SK-N-SH treated with all-trans-retinoic acid at 6 μM for 48 hours (cell line): Measurements from ENCODE around the gene ZNF189.

Experiments used
- ATAC-seq: fragments of 200-7000 bp; cut with Tn5 transposase; 3 replicates; pipeline ENCODE4 v1.9.1; 2020; ENCODE audit warnings: mild to moderate bottlenecking, moderate library complexity
- ARNTL ChIP-seq: fragments of 450-650 bp; formaldehyde crosslinking; IDR thresholded peaks from 2 replicates; pipeline ENCODE4 v1.5.0; 2020; ENCODE audit warnings: low read depth, mild to moderate bottlenecking, moderate library complexity, borderline replicate concordance
- BACH2 ChIP-seq: fragments of 250-450 bp; sonication (Bioruptor Pico); IDR thresholded peaks from 2 replicates; pipeline ENCODE4 v1.9.0; 2021; ENCODE audit warnings: mild to moderate bottlenecking, borderline replicate concordance
- CREB5 ChIP-seq: fragments of 250-450 bp; sonication (Bioruptor Pico); IDR thresholded peaks from 2 replicates; pipeline ENCODE4 v1.5.1; 2020; ENCODE audit warnings: low read depth, mild to moderate bottlenecking, moderate library complexity
- CSRNP3 ChIP-seq: fragments of 250-450 bp; sonication (Bioruptor Pico); IDR thresholded peaks from 2 replicates; pipeline ENCODE4 v1.5.1; 2021; ENCODE audit warnings: mild to moderate bottlenecking, moderate library complexity
- ESRRG ChIP-seq: fragments of 250-450 bp; sonication (Bioruptor Pico); IDR thresholded peaks from 2 replicates; pipeline ENCODE4 v1.6.1; 2021; ENCODE audit warnings: mild to moderate bottlenecking
- GLIS3 ChIP-seq: fragments of 250-450 bp; sonication (Bioruptor Pico); IDR thresholded peaks from 2 replicates; pipeline ENCODE4 v1.5.0; 2020; ENCODE audit warnings: mild to moderate bottlenecking, moderate library complexity
- OSR1 ChIP-seq: fragments of 250-450 bp; sonication (Bioruptor Pico); IDR thresholded peaks from 2 replicates; pipeline ENCODE4 v1.8.0; 2022; ENCODE audit warnings: moderate library complexity, mild to moderate bottlenecking, inconsistent platforms
- PATZ1 ChIP-seq: fragments of 250-450 bp; sonication (Bioruptor Pico); IDR thresholded peaks from 2 replicates; pipeline ENCODE4 v1.8.0; 2020; ENCODE audit warnings: mild to moderate bottlenecking, moderate library complexity, borderline replicate concordance
- POU6F1 ChIP-seq: fragments of 250-450 bp; sonication (Bioruptor Pico); IDR thresholded peaks from 2 replicates; pipeline ENCODE4 v1.8.0; 2021; ENCODE audit warnings: low read depth, mild to moderate bottlenecking, moderate library complexity, borderline replicate concordance
- PPARA ChIP-seq: fragments of 250-450 bp; sonication (Bioruptor Pico); IDR thresholded peaks from 2 replicates; pipeline ENCODE4 v1.5.0; 2020; ENCODE audit warnings: mild to moderate bottlenecking, borderline replicate concordance
- RARB ChIP-seq: fragments of 250-450 bp; sonication (Bioruptor Pico); IDR thresholded peaks from 2 replicates; pipeline ENCODE4 v1.8.0; 2021; ENCODE audit warnings: mild to moderate bottlenecking, moderate library complexity
- SNAI2 ChIP-seq: fragments of 250-450 bp; sonication (Bioruptor Pico); IDR thresholded peaks from 2 replicates; pipeline ENCODE4 v1.5.0; 2020; ENCODE audit warnings: mild to moderate bottlenecking, moderate library complexity
- TCF4 ChIP-seq: fragments of 250-450 bp; sonication (Bioruptor Pico); IDR thresholded peaks from 2 replicates; pipeline ENCODE4 v1.8.0; 2021; ENCODE audit warnings: mild to moderate bottlenecking, moderate library complexity, borderline replicate concordance
- TOX ChIP-seq: fragments of 250-450 bp; sonication (Bioruptor Pico); IDR thresholded peaks from 2 replicates; pipeline ENCODE4 v1.8.0; 2021; ENCODE audit warnings: mild to moderate bottlenecking, moderate library complexity, borderline replicate concordance
- TSHZ2 ChIP-seq: fragments of 250-450 bp; sonication (Bioruptor Pico); IDR thresholded peaks from 2 replicates; pipeline ENCODE4 v1.5.0; 2020; ENCODE audit warnings: mild to moderate bottlenecking, moderate library complexity
- ZC3H10 ChIP-seq: fragments of 250-450 bp; sonication (Bioruptor Pico); IDR thresholded peaks from 2 replicates; pipeline ENCODE4 v1.5.1; 2021; ENCODE audit warnings: mild to moderate bottlenecking, moderate library complexity
- ZFP3 ChIP-seq: fragments of 250-450 bp; sonication (Bioruptor Pico); IDR thresholded peaks from 2 replicates; pipeline ENCODE4 v1.5.0; 2020; ENCODE audit warnings: mild to moderate bottlenecking, moderate library complexity
- ZFP30 ChIP-seq: fragments of 450-650 bp; formaldehyde crosslinking; IDR thresholded peaks from 2 replicates; pipeline ENCODE4 v1.5.0; 2022; ENCODE audit warnings: mild to moderate bottlenecking, moderate library complexity
- ZNF70 ChIP-seq: fragments of 450-650 bp; formaldehyde crosslinking; IDR thresholded peaks from 2 replicates; pipeline ENCODE4 v1.5.0; 2020; ENCODE audit warnings: mild to moderate bottlenecking, moderate library complexity

The ZNF189 gene

GRCh38 chr9:101352892-101353463 lies 45.7 kb upstream of the ZNF189 start:
- TF ChIP-seq ZFP3 (no peak), BACH2 (CRISPR knock-in tag) (no peak), SNAI2 (CRISPR knock-in tag) (no peak), CSRNP3 (no peak), OSR1 (no peak), RARB (no peak), CREB5 (CRISPR knock-in tag) (no peak), ARNTL (CRISPR knock-in tag) (no peak), TCF4 (no peak), ZFP30 (CRISPR knock-in tag) (no peak), ZNF70 (no peak), TSHZ2 (no peak)
- no peak for ATAC-seq

- no peak for ATAC-seq
- TF ChIP-seq ZFP30 (CRISPR knock-in tag) (no peak), CREB5 (CRISPR knock-in tag) (no peak)
Observed at GRCh38 chr9:101353683-101354082, 45.0 kb upstream of the ZNF189 start.

GRCh38 chr9:101354143-101354764 lies 44.4 kb upstream of the ZNF189 start:
- ATAC-seq = no peak
- TF ChIP-seq CSRNP3 = no peak
- no peak for TF ChIP-seq TOX (CRISPR knock-in tag)
- TF ChIP-seq PATZ1 (CRISPR knock-in tag) = no peak
- no peak for TF ChIP-seq ESRRG
- no peak for TF ChIP-seq OSR1
- TF ChIP-seq PPARA (CRISPR knock-in tag) = no peak
- no peak for TF ChIP-seq ARNTL (CRISPR knock-in tag)
- TF ChIP-seq ZFP30 (CRISPR knock-in tag) = no peak
- TF ChIP-seq TCF4 = no peak
- TF ChIP-seq SNAI2 (CRISPR knock-in tag) = no peak
- no peak for TF ChIP-seq GLIS3 (CRISPR knock-in tag)
- TF ChIP-seq BACH2 (CRISPR knock-in tag) = no peak
- TF ChIP-seq ZFP3 = no peak
- TF ChIP-seq ZNF70 = no peak
- no peak for TF ChIP-seq POU6F1 (CRISPR knock-in tag)
- TF ChIP-seq RARB = no peak
- no peak for TF ChIP-seq ZC3H10 (CRISPR knock-in tag)
